OCI-LY3 (cell line): ENCODE measurements around the gene PSMB9.

Source experiments
- EZH2phosphoT487 ChIP-seq: fragments of 200-600 bp; shearing (Covaris generic); IDR thresholded peaks from 2 replicates; pipeline ENCODE4 v1.6.1; 2018; ENCODE audit warnings: antibody characterized with exemption, mixed run types, low read depth
- TF ChIP-seq, protein P1 (sequence below): fragments of 200-600, 300-600 bp; sonication (generic); IDR thresholded peaks from 2 replicates; pipeline ENCODE4 v1.5.1; 2014; ENCODE audit warnings: antibody characterized with exemption, low read length, low read depth

DNA sequence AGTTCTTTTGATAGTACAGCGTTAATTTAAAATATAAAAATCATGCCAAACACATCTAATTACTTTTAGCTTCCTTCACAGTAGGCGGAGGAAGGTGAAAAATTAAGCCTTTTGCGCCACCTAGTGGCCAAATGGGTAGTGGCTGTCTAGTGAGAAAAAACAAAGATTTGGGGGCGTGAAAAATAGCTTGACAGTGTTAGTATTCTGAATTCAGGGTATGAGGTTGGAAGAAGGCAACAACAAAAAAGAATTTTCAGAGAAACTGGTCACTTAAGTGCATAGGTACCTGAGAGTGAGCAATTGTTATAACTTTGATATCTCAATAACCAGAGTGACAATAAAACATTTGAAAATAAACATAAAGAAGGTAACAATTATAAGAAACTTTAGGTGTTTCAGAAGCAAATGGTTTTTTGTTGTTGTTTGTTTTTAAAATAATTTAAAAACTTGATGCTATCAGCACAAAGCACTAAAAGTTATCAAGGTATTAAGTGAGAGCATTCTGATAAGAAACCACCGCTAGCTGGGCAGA, 14.3 kb downstream of the PSMB9 start:
- TF ChIP-seq, protein P1, sequence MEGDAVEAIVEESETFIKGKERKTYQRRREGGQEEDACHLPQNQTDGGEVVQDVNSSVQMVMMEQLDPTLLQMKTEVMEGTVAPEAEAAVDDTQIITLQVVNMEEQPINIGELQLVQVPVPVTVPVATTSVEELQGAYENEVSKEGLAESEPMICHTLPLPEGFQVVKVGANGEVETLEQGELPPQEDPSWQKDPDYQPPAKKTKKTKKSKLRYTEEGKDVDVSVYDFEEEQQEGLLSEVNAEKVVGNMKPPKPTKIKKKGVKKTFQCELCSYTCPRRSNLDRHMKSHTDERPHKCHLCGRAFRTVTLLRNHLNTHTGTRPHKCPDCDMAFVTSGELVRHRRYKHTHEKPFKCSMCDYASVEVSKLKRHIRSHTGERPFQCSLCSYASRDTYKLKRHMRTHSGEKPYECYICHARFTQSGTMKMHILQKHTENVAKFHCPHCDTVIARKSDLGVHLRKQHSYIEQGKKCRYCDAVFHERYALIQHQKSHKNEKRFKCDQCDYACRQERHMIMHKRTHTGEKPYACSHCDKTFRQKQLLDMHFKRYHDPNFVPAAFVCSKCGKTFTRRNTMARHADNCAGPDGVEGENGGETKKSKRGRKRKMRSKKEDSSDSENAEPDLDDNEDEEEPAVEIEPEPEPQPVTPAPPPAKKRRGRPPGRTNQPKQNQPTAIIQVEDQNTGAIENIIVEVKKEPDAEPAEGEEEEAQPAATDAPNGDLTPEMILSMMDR: peak; percentile 75
- no peak for TF ChIP-seq EZH2phosphoT487
